Measurements from ENCODE around the gene CD8B. TPM values are rescaled to one million over a fixed set of nuclear protein-coding genes. Genes with fewer than 3 reads are reported as not detected.
"Not testable (repeated sequence)": the region's sequence is repeated elsewhere in the genome, so short reads cannot be mapped to it uniquely, and the experiment has no call there.

The CD8B gene
- polyA plus RNA-seq (2013, experiment 1 of 2) = 0.20 TPM
- 0.14 TPM for polyA plus RNA-seq (2013, experiment 2 of 2)

DNA sequence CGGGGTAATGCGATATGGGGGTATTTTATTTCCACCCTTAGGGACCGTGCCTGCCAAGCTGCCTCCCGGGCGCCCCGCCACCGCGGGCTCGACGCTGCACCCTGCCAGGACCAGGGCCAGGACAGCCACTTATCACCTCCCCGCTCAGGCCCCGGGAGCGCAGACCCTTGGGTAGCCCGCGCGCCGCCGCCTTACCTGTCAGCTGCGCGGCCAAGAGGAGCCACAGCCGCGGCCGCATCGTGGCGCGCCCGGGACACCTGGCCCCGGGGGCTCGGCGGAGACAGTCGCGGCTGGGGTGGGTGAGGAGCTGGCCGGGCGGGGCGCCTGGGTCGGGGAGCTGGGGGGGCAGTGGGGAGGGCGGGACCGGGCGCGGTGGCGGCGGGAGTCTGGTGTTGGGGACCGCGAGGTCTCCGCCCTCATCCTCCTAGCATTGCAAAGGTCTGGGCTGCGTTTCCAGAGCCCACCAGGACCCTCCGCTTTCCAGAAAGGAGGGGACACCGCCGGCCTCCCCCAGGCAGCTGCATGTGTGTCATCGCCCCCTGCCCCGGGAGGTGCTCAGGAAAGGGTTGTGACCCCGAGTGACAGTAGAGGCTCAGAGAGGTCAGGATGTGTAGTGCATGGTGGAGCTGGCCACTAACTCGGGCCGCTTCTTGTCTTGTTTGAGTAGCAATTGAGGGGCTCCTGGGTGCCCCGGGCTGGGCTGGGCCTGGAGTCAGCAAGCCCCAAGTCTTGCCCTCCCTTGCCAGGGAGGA is at the start of gene CD8B:
Gene CD8B, minus strand, starts transcription at position 259 of the 752 bp plus-strand sequence. Its CDS starts 21 bp downstream, at position 238.
- DNase-seq (ENCODE audit: low spot score); H3K4me3 ChIP-seq (ENCODE audit: low read length in 2 of 2): not testable (repeated sequence)
- no CpG with 5 or more reads among the region's 55 CpGs for WGBS, 2 donors (ENCODE audit: extremely low coverage in 2 of 2, insufficient read length in 2 of 2, insufficient replicate concordance in 1 of 2)

DNA sequence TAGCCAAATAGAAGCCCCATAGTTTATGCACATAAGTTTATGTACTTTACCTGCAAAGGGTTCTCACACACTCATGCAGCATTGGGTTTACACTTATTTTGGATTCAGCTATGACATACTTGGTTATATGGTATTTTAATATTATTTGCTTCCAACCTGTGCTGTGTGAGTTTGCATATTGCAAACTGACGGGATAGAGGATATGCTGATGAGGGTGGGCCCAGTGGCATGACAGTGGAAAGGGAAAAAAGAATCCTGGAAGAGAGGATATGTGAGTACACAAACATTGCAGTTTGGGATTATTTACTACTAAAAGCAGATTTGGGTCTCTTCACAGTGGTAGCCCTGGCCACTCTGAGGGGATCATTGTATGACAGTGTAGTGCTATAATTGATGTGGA is 44.2 kb upstream of the CD8B start:
- not testable (repeated sequence) for H3K23ac ChIP-seq (ENCODE audit: low read depth, low read length, poor library complexity); H3K36me3 ChIP-seq (replicated peaks in 1 of 2; ENCODE audit: control insufficient read depth in 2 of 2, insufficient read depth in 2 of 2, low read length in 2 of 2); H4K91ac ChIP-seq (ENCODE audit: low read depth, low read length, poor library complexity); H4K8ac ChIP-seq (ENCODE audit: low read depth, low read length); DNase-seq (ENCODE audit: low spot score); H3K4me1 ChIP-seq (ENCODE audit: control insufficient read depth in 2 of 2, insufficient read depth in 1 of 2, low read depth in 1 of 2, low read length in 2 of 2); H3K27ac ChIP-seq (replicated peaks; ENCODE audit: low read length); H3K79me1 ChIP-seq (ENCODE audit: low read depth, low read length); H3K4ac ChIP-seq (ENCODE audit: low read length); H3K9me3 ChIP-seq (replicated peaks in 1 of 2; ENCODE audit: control insufficient read depth in 2 of 2, insufficient read depth in 1 of 2, low read depth in 1 of 2, low read length in 2 of 2); H2BK120ac ChIP-seq (ENCODE audit: low read depth, low read length); H2BK5ac ChIP-seq (ENCODE audit: low read length); H2BK12ac ChIP-seq (ENCODE audit: low read length); H2BK15ac ChIP-seq (ENCODE audit: low read length); H3K27me3 ChIP-seq (ENCODE audit: control insufficient read depth in 3 of 3, insufficient read depth in 3 of 3, low read depth in 1 of 3, low read length in 3 of 3); H3K4me2 ChIP-seq (ENCODE audit: insufficient read depth, low read length, poor library complexity, severe bottlenecking); H3K9ac ChIP-seq (ENCODE audit: low read depth, low read length, poor library complexity); H2AK5ac ChIP-seq (ENCODE audit: low read depth, low read length); H3K18ac ChIP-seq (ENCODE audit: low read length); H3K14ac ChIP-seq (ENCODE audit: low read length); H2AFZ ChIP-seq (ENCODE audit: low read length); H3K4me3 ChIP-seq (ENCODE audit: low read length in 2 of 2)
- no CpG with 5 or more reads among the region's 1 CpG for WGBS, 2 donors (ENCODE audit: extremely low coverage in 2 of 2, insufficient read length in 2 of 2, insufficient replicate concordance in 1 of 2)

More for the DNA sequence above, at the start of gene CD8B:
- not testable (repeated sequence) for H4K8ac ChIP-seq (ENCODE audit: low read depth, low read length); H3K27ac ChIP-seq (replicated peaks; ENCODE audit: low read length); H2BK15ac ChIP-seq (ENCODE audit: low read length); H3K36me3 ChIP-seq (replicated peaks in 1 of 2; ENCODE audit: control insufficient read depth in 2 of 2, insufficient read depth in 2 of 2, low read length in 2 of 2); H2BK5ac ChIP-seq (ENCODE audit: low read length); H4K91ac ChIP-seq (ENCODE audit: low read depth, low read length, poor library complexity); H3K79me1 ChIP-seq (ENCODE audit: low read depth, low read length); H2BK120ac ChIP-seq (ENCODE audit: low read depth, low read length); H3K23ac ChIP-seq (ENCODE audit: low read depth, low read length, poor library complexity); H2AK5ac ChIP-seq (ENCODE audit: low read depth, low read length); H3K18ac ChIP-seq (ENCODE audit: low read length); H3K9ac ChIP-seq (ENCODE audit: low read depth, low read length, poor library complexity); H3K4ac ChIP-seq (ENCODE audit: low read length); H3K4me1 ChIP-seq (ENCODE audit: control insufficient read depth in 2 of 2, insufficient read depth in 1 of 2, low read depth in 1 of 2, low read length in 2 of 2); H2AFZ ChIP-seq (ENCODE audit: low read length); H2BK12ac ChIP-seq (ENCODE audit: low read length); H3K9me3 ChIP-seq (replicated peaks in 1 of 2; ENCODE audit: control insufficient read depth in 2 of 2, insufficient read depth in 1 of 2, low read depth in 1 of 2, low read length in 2 of 2); H3K14ac ChIP-seq (ENCODE audit: low read length)
- peak within 1 kb of the TSS; percentile 62 for H3K4me2 ChIP-seq (ENCODE audit: insufficient read depth, low read length, poor library complexity, severe bottlenecking)
- H3K27me3 ChIP-seq (ENCODE audit: control insufficient read depth in 3 of 3, insufficient read depth in 3 of 3, low read depth in 1 of 3, low read length in 3 of 3) = peaks cover 0 to 16% (median 7%) of the 10 kb centered on the region in 3 experiments

DNA sequence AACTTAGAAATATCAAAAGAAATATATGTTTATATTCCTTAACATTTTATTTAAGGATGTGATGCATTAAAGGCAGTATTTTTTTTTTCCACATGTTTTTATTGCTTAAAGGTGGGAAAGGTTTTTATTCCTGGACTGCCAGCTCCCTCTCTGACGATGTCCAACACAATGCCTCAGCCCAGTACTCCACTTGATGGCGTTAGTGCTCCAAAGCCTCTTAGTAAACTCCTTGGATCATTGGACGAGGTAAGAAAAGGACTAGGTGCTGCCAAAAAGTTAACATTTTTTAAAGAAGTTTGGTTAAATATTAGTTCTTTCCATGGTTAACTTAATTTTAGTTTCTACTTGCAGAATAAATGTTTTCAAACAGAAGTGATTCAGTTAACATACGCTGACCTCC is 39.0 kb upstream of the CD8B start:
- DNase-seq (ENCODE audit: low spot score) = not testable (repeated sequence)

DNA sequence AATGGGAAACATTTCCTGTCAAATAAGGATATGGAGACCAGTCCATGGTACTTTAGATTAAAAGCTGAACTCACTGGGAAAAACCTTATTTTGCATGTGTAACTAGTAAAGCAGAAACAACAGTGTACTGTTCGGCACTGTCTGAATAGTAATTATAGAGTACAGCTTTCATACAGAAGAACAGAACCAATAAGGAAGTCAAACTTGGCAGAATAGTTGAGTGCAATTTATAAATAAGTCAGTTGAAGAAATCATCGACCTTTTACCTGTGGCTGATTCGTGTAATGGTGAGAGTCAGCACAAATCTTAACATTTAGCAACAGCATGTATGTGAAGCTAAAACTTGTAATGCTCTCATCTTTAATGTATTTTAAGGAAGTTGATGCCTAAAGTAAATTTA is 24.3 kb upstream of the CD8B start:
- not testable (repeated sequence) for H3K4ac ChIP-seq (ENCODE audit: low read length); DNase-seq (ENCODE audit: low spot score); H2BK12ac ChIP-seq (ENCODE audit: low read length); H2AK5ac ChIP-seq (ENCODE audit: low read depth, low read length); H3K23ac ChIP-seq (ENCODE audit: low read depth, low read length, poor library complexity); H3K4me1 ChIP-seq (ENCODE audit: control insufficient read depth in 2 of 2, insufficient read depth in 1 of 2, low read depth in 1 of 2, low read length in 2 of 2); H2BK15ac ChIP-seq (ENCODE audit: low read length); H3K4me3 ChIP-seq (ENCODE audit: low read length in 2 of 2); H3K9me3 ChIP-seq (replicated peaks in 1 of 2; ENCODE audit: control insufficient read depth in 2 of 2, insufficient read depth in 1 of 2, low read depth in 1 of 2, low read length in 2 of 2); H3K27me3 ChIP-seq (ENCODE audit: control insufficient read depth in 3 of 3, insufficient read depth in 3 of 3, low read depth in 1 of 3, low read length in 3 of 3); H3K36me3 ChIP-seq (replicated peaks in 1 of 2; ENCODE audit: control insufficient read depth in 2 of 2, insufficient read depth in 2 of 2, low read length in 2 of 2); H3K14ac ChIP-seq (ENCODE audit: low read length); H4K8ac ChIP-seq (ENCODE audit: low read depth, low read length); H3K4me2 ChIP-seq (ENCODE audit: insufficient read depth, low read length, poor library complexity, severe bottlenecking); H2BK120ac ChIP-seq (ENCODE audit: low read depth, low read length); H3K27ac ChIP-seq (replicated peaks; ENCODE audit: low read length); H3K79me1 ChIP-seq (ENCODE audit: low read depth, low read length); H2AFZ ChIP-seq (ENCODE audit: low read length); H4K91ac ChIP-seq (ENCODE audit: low read depth, low read length, poor library complexity); H3K9ac ChIP-seq (ENCODE audit: low read depth, low read length, poor library complexity); H2BK5ac ChIP-seq (ENCODE audit: low read length); H3K18ac ChIP-seq (ENCODE audit: low read length)
- WGBS, 2 donors (ENCODE audit: extremely low coverage in 2 of 2, insufficient read length in 2 of 2, insufficient replicate concordance in 1 of 2) = no CpG with 5 or more reads among the region's 3 CpGs

More for the DNA sequence above, 39.0 kb upstream of the CD8B start:
- H3K27ac ChIP-seq (replicated peaks; ENCODE audit: low read length); H4K8ac ChIP-seq (ENCODE audit: low read depth, low read length); H3K9ac ChIP-seq (ENCODE audit: low read depth, low read length, poor library complexity); H3K4ac ChIP-seq (ENCODE audit: low read length); H4K91ac ChIP-seq (ENCODE audit: low read depth, low read length, poor library complexity); H3K18ac ChIP-seq (ENCODE audit: low read length); H3K79me1 ChIP-seq (ENCODE audit: low read depth, low read length); H2BK15ac ChIP-seq (ENCODE audit: low read length); H3K23ac ChIP-seq (ENCODE audit: low read depth, low read length, poor library complexity); H3K27me3 ChIP-seq (ENCODE audit: control insufficient read depth in 3 of 3, insufficient read depth in 3 of 3, low read depth in 1 of 3, low read length in 3 of 3); H2BK12ac ChIP-seq (ENCODE audit: low read length); H3K4me3 ChIP-seq (ENCODE audit: low read length in 2 of 2); H3K14ac ChIP-seq (ENCODE audit: low read length); H2BK5ac ChIP-seq (ENCODE audit: low read length); H3K4me1 ChIP-seq (ENCODE audit: control insufficient read depth in 2 of 2, insufficient read depth in 1 of 2, low read depth in 1 of 2, low read length in 2 of 2); H2AFZ ChIP-seq (ENCODE audit: low read length); H3K4me2 ChIP-seq (ENCODE audit: insufficient read depth, low read length, poor library complexity, severe bottlenecking); H2BK120ac ChIP-seq (ENCODE audit: low read depth, low read length); H2AK5ac ChIP-seq (ENCODE audit: low read depth, low read length); H3K36me3 ChIP-seq (replicated peaks in 1 of 2; ENCODE audit: control insufficient read depth in 2 of 2, insufficient read depth in 2 of 2, low read length in 2 of 2); H3K9me3 ChIP-seq (replicated peaks in 1 of 2; ENCODE audit: control insufficient read depth in 2 of 2, insufficient read depth in 1 of 2, low read depth in 1 of 2, low read length in 2 of 2): not testable (repeated sequence)
- no CpG with 5 or more reads among the region's 4 CpGs for WGBS, 2 donors (ENCODE audit: extremely low coverage in 2 of 2, insufficient read length in 2 of 2, insufficient replicate concordance in 1 of 2)

Measured in neuronal stem cell (in vitro differentiated cells).